Measurements from ENCODE around the gene ABTB2. TPM values are rescaled to one million over a fixed set of nuclear protein-coding genes. Genes with fewer than 3 reads are reported as not detected.

Gene ABTB2
- polyA plus RNA-seq, 1 experiment, result 6.3 TPM

GRCh38 chr11:34160791-34161190 is 197.0 kb downstream of the ABTB2 start:
- Histone ChIP-seq H3K36me3 (ENCODE audit: control insufficient read depth, insufficient read depth, low read length) (peaks cover 14% of the 10 kb centered on the region), H3K27me3 (ENCODE audit: control insufficient read depth, insufficient read depth, low read length) (no peaks in the 10 kb centered on the region), H3K4me3 (ENCODE audit: low read depth, low read length) (no peak overlapping the region)
- no peak for DNase-seq (ENCODE audit: low read depth)
- no peak for TF ChIP-seq CTCF (IDR thresholded peaks at IDR 0.05; ENCODE audit: insufficient read depth, low read depth, low read length)
- CTCF ChIA-PET, result interaction anchor here (1.2 kb wide), 1 partner anchor 14 kb away, joined by 5 read pairs; no protein-coding TSS in a partner anchor
- POLR2A ChIA-PET, result no interaction called here

GRCh38 chr11:34160049-34160721 is 197.6 kb downstream of the ABTB2 start:
- DNase-seq (ENCODE audit: low read depth), result no peak

GRCh38 chr11:34158661-34159060 is 199.1 kb downstream of the ABTB2 start:
- CTCF ChIA-PET, result interaction anchor here (0.6 to 1.4 kb wide), 4 partner anchors 8 to 310 kb away, joined by 4 to 7 read pairs (median 4); partner anchors contain the start of gene ABTB2
- peaks cover 15% of the 10 kb centered on the region for H3K36me3 ChIP-seq (ENCODE audit: control insufficient read depth, insufficient read depth, low read length)
- no peak for TF ChIP-seq CTCF (IDR thresholded peaks at IDR 0.05; ENCODE audit: insufficient read depth, low read depth, low read length)
- POLR2A ChIA-PET, result no interaction called here
- no peaks in the 10 kb centered on the region for H3K27me3 ChIP-seq (ENCODE audit: control insufficient read depth, insufficient read depth, low read length)
- no peak for DNase-seq (ENCODE audit: low read depth)
- no peak overlapping the region for H3K4me3 ChIP-seq (ENCODE audit: low read depth, low read length)

More at GRCh38 chr11:34160049-34160721, 197.6 kb downstream of the ABTB2 start:
- ChIA-PET CTCF (interaction anchor here (1.2 kb wide), 1 partner anchor 14 kb away, joined by 5 read pairs; no protein-coding TSS in a partner anchor), POLR2A (no interaction called here)
- Histone ChIP-seq H3K27me3 (ENCODE audit: control insufficient read depth, insufficient read depth, low read length) (no peaks in the 10 kb centered on the region), H3K4me3 (ENCODE audit: low read depth, low read length) (no peak overlapping the region), H3K36me3 (ENCODE audit: control insufficient read depth, insufficient read depth, low read length) (peaks cover 15% of the 10 kb centered on the region)
- no peak for TF ChIP-seq CTCF (IDR thresholded peaks at IDR 0.05; ENCODE audit: insufficient read depth, low read depth, low read length)

GRCh38 chr11:34157163-34157562 is 200.6 kb downstream of the ABTB2 start:
- H3K4me3 ChIP-seq (ENCODE audit: low read depth, low read length), result no peak overlapping the region
- H3K36me3 ChIP-seq (ENCODE audit: control insufficient read depth, insufficient read depth, low read length), result peaks cover 15% of the 10 kb centered on the region
- no peak for DNase-seq (ENCODE audit: low read depth)
- CTCF ChIA-PET, result no interaction called here
- TF ChIP-seq CTCF (IDR thresholded peaks at IDR 0.05; ENCODE audit: insufficient read depth, low read depth, low read length), result no peak
- no peaks in the 10 kb centered on the region for H3K27me3 ChIP-seq (ENCODE audit: control insufficient read depth, insufficient read depth, low read length)
- POLR2A ChIA-PET, result no interaction called here

GRCh38 chr11:34155757-34156062 is 202.1 kb downstream of the ABTB2 start:
- no peak for DNase-seq (ENCODE audit: low read depth)
- Histone ChIP-seq H3K4me3 (ENCODE audit: low read depth, low read length) (no peak overlapping the region), H3K36me3 (ENCODE audit: control insufficient read depth, insufficient read depth, low read length) (peaks cover 17% of the 10 kb centered on the region), H3K27me3 (ENCODE audit: control insufficient read depth, insufficient read depth, low read length) (no peaks in the 10 kb centered on the region)
- ChIA-PET CTCF (interaction anchor here (0.8 to 3.0 kb wide), 7 partner anchors 11 to 184 kb away, joined by 3 to 10 read pairs (median 3); no protein-coding TSS in a partner anchor), POLR2A (no interaction called here)
- no peak for TF ChIP-seq CTCF (IDR thresholded peaks at IDR 0.05; ENCODE audit: insufficient read depth, low read depth, low read length)

Measured in BJ (cell line).